ENCODE results near the gene POU1F1. TPM values are rescaled to one million over a fixed set of nuclear protein-coding genes. Genes with fewer than 3 reads are reported as not detected.

POU1F1 gene, protein sequence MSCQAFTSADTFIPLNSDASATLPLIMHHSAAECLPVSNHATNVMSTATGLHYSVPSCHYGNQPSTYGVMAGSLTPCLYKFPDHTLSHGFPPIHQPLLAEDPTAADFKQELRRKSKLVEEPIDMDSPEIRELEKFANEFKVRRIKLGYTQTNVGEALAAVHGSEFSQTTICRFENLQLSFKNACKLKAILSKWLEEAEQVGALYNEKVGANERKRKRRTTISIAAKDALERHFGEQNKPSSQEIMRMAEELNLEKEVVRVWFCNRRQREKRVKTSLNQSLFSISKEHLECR
- total RNA-seq: not detected in 2 replicates

GRCh38 chr3:87276484-87276883 is at the start of gene POU1F1:
POU1F1 (minus strand) TSS chr3:87276584; CDS start chr3:87276462, 122 bp downstream.

GRCh38 chr3:87227104-87227834 is 49.1 kb downstream of the POU1F1 start, which contains the start of gene CHMP2B:
CHMP2B (plus strand) TSS chr3:87227309; CDS start chr3:87227523, 214 bp downstream.

Other genes with a start within 250 kb of the POU1F1 start
- 20.1 and 22.9 TPM in 2 replicates for gene CHMP2B, start 49.3 kb downstream of the POU1F1 start, total RNA-seq